Heart right ventricle (tissue), 16 donors: ENCODE measurements around the gene MAP9. TPM values are rescaled to one million over a fixed set of nuclear protein-coding genes. Genes with fewer than 3 reads are reported as not detected.

ENCODE experiments used
- ATAC-seq, 8 donors: fragments of 200-7000 bp; cut with Tn5 transposase; one replicate each; pipeline ENCODE4 v1.9.1; 2020; ENCODE audit warnings: mild to moderate bottlenecking in 8 of 8, moderate library complexity in 8 of 8, moderate number of reproducible peaks in 1 of 8
- DNase-seq, 2 donors: peaks; one replicate each; pipeline ENCODE4 v3.0.0-alpha.2; 2020
- H3K27ac ChIP-seq, 10 donors: fragments of 200-600 bp; sonication (generic) in 2 of 10; one replicate each; pipeline versions ENCODE4 v1.5.0 to v1.8.0; 2020 to 2022; ENCODE audit warnings: mild to moderate bottlenecking in 3 of 10
- H3K27me3 ChIP-seq, 7 donors: fragments of 200-600 bp; one replicate each; pipeline ENCODE4 v1.8.0; 2021 to 2022; ENCODE audit warnings: mild to moderate bottlenecking in 2 of 7
- H3K36me3 ChIP-seq, 9 donors: fragments of 200-600 bp; sonication (generic) in 1 of 9; one replicate each; pipeline versions ENCODE4 v1.5.0 to v1.8.0; 2020 to 2022; ENCODE audit warnings: mild to moderate bottlenecking in 2 of 9
- H3K4me1 ChIP-seq, 9 donors: fragments of 200-600 bp; sonication (generic) in 1 of 9; one replicate each; pipeline versions ENCODE4 v1.5.0 to v1.8.0; 2020 to 2022; ENCODE audit warnings: mild to moderate bottlenecking in 4 of 9
- H3K4me3 ChIP-seq, 10 donors: fragments of 200-600 bp; sonication (generic) in 2 of 10; one replicate each; pipeline versions ENCODE4 v1.5.0 to v1.8.0; 2020 to 2022; ENCODE audit warnings: mild to moderate bottlenecking in 7 of 10, moderate library complexity in 2 of 10
- H3K9me3 ChIP-seq, 11 donors: fragments of 200-600 bp in 10 of 11; sonication (generic) in 2 of 11; one replicate each; pipeline versions ENCODE4 v1.5.0 to v1.8.0; 2013 to 2022; ENCODE audit warnings: mild to moderate bottlenecking in 2 of 11, control low read depth in 1 of 11, moderate library complexity in 1 of 11
- CTCF ChIP-seq, 9 donors: fragments of 200-600 bp; sonication (generic) in 2 of 9; IDR thresholded peaks; one replicate each; pipeline versions ENCODE4 v1.5.0 to v1.8.0; 2021 to 2022; ENCODE audit warnings: antibody characterized with exemption in 9 of 9, mild to moderate bottlenecking in 5 of 9, moderate library complexity in 1 of 9
- WGBS, 2 donors: extraction: QIAGEN DNeasy Blood & Tissue Kit; methylation state at CpG; one replicate each; pipeline ENCODE4 v1.1.7; 2013; ENCODE audit warnings: inconsistent platforms in 1 of 2; 5-methylcytosine and 5-hydroxymethylcytosine counted together
- intact Hi-C, 10 donors: fragments of 100-400 bp; cut with DNase I; formaldehyde crosslinking; loops; one replicate each; pipeline versions ENCODE4 v1.11.1 to v1.14.2; 2022
- polyA plus RNA-seq, 2 donors: library from polyadenylated mRNA; stranded (reverse); fragments of 200-250 nt; gene quantifications; one replicate each; pipeline ENCODE4 v1.2.3, GENCODE V29; 2013
- total RNA-seq, 10 donors: library from RNA; stranded (reverse); fragmentation: NEBNext Ultra II Directional in 3 of 10; extraction: Animal tissue kit (Norgen Biotek cat#: 25700) in 3 of 10; gene quantifications; one replicate each; pipeline versions ENCODE4 v1.2.1 to v1.2.4, GENCODE V29; 2021 to 2023
- donor health status: Arrhythmogenic right ventricular cardiomyopathy.
- donor health status: ischemic (EF 13 %, LVEDD 7.1; RV severe dilation, severe dysfunction).
- donor health status: healthy with polysubstance abuse.
- donor health status: DM: no; HTN: yes; CAD: no.
- donor health status: DM: no; HTN: no; CAD: no.
- donor health status: ischemic (EF 25% LVEDD 6.9; RV normal size, moderate dysfunction).
- donor health status: ischemic (EF 25% LVEDD 5.7; RV mildly dilated, moderate dysfunction).
- donor health status: healthy.
- donor health status: DM: yes; HTN: yes; CAD: no.
- donor health status: Ischemic cardiomyopathy.
- donor health status: ischemic (EF 35%, LVEDD 5.7; RV mildly dilated, moderate dysfunction).
- donor health status: nonischemic (EF 11% LVEDD 7.7; RV severe dilation, severe dysfunction).
- donor health status: DM: yes; HTN: yes; CAD: no.
- donor health status: PGD.
- donor health status: ischemic (EF 29% LVEDD 5.4; RV normal size, mild dysfunction).
- donor health status: nonischemic (EF 23%, LVEDD 6.1; RV moderate dilation, normal function).

The MAP9 gene
- total and polyA plus RNA-seq, 12 donors: 1.8 to 15.2 (median 9.7) TPM

GRCh38 chr4:155305619-155306018, 71.1 kb downstream of the MAP9 start:
- TF ChIP-seq CTCF (IDR thresholded peaks at IDR 0.05): no peak
- no peaks in the 10 kb centered on the region for H3K36me3 ChIP-seq
- no peaks in the 10 kb centered on the region for H3K27me3 ChIP-seq
- H3K27ac ChIP-seq: no peak overlapping the region
- intact Hi-C loops: no loop called here
- H3K4me1 ChIP-seq: no peaks in the 10 kb centered on the region
- H3K9me3 ChIP-seq: no peaks in the 10 kb centered on the region
- DNase-seq (no peak), ATAC-seq (no peak)
- no peak overlapping the region for H3K4me3 ChIP-seq
- WGBS, 2 donors: 67 to 77% methylated on average over 7 of the region's 7 CpGs

GRCh38 chr4:155304375-155304774, 72.4 kb downstream of the MAP9 start:
- Histone ChIP-seq H3K27me3 (no peaks in the 10 kb centered on the region), H3K4me3 (no peak overlapping the region), H3K27ac (no peak overlapping the region), H3K9me3 (no peaks in the 10 kb centered on the region), H3K4me1 (no peaks in the 10 kb centered on the region), H3K36me3 (no peaks in the 10 kb centered on the region)
- TF ChIP-seq CTCF (IDR thresholded peaks at IDR 0.05): no peak
- no peak for DNase-seq
- 78 to 79% methylated on average over 2 of the region's 2 CpGs for WGBS, 2 donors
- intact Hi-C loops: no loop called here
- no peak for ATAC-seq

- no peak for DNase-seq
- TF ChIP-seq CTCF (IDR thresholded peaks at IDR 0.05): no peak
- intact Hi-C loops: no loop called here
- Histone ChIP-seq H3K36me3 (no peaks in the 10 kb centered on the region), H3K27ac (no peak overlapping the region), H3K9me3 (peaks cover 0 to 12% (median 0%) of the 10 kb centered on the region in 11 donors), H3K27me3 (no peaks in the 10 kb centered on the region), H3K4me1 (no peaks in the 10 kb centered on the region), H3K4me3 (no peak overlapping the region)
- ATAC-seq: no peak
- WGBS, 2 donors: 90 to 93% methylated on average over 2 of the region's 2 CpGs
Observed at GRCh38 chr4:155299103-155299502, 77.7 kb downstream of the MAP9 start.

Other genes with a start within 250 kb of the MAP9 start
- not detected for gene NPY2R, start 168.3 kb downstream of the MAP9 start, total RNA-seq
- gene NPY2R, start 168.3 kb downstream of the MAP9 start, polyA plus RNA-seq: under 1 TPM; 0.01 to 0.07 TPM